DMS 273 treated with DMSO at 0.1 percent for 48 hours (cell line): ENCODE measurements around the gene SMIM36.
"Not testable (repeated sequence)": the region's sequence is repeated elsewhere in the genome, so short reads cannot be mapped to it uniquely, and the experiment has no call there.

Source experiments
- DNase-seq: peaks from one replicate; lab custom pipeline; 2025; lab: John Stamatoyannopoulos, UW

The SMIM36 gene

GRCh38 chr17:55413825-55414489 is 97.3 kb downstream of the SMIM36 start:
- DNase-seq, result no peak

DNA sequence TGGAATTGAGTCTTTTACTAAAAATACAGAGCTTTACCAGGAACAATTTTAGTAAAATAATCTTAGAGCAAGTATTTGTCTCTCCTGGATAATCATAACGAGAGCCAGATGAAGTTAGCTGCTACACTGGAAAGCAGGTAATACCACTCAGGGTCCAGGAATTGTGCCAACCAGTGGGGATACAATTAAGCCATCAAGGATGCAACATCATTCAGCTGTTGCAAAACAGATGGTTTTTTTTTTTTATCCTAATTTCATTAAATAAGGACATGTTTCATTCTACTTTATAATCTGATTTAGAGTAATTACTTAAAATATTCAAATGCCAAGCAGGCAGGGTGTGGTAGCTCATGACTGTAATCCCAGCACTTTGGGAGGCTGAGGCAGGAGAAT is 99.8 kb downstream of the SMIM36 start:
- DNase-seq, result no peak

DNA sequence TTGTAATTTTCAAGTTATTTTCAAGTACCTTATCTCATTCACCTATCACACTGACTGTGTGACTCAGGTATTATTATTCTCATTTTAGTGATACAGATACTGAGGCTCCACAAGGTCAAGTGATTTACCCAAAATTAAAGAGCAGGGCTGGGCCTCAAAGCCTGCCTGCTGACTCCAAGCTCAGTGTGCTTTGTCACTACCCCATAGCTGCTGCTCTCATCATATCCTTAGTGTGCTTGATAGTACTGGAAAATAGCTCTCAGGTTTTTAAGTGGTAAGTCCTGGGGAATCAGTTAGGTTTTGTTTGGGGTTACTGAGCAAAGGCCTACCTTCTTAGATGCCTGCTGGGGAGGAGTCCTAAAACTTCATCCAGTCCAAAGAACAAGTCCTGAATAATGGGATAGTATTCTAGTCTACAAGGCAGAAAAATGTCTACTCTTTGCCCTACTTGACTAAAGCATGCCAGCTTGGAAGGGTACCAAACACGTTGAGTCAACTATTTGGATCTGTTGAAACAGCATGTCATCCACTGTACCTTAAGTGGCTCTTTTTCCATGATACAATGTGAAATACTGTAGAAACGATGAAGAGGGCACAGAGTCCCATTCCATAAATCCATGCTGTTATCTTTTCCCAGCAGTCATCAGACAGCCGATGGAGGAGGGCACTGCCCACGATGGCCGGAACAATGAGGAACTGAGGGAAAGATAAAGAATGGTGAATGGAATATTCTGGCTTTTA is 100.4 kb downstream of the SMIM36 start:
- DNase-seq, result no peak

GRCh38 chr17:55409030-55409800 is 102.0 kb downstream of the SMIM36 start:
- DNase-seq, result no peak

DNA sequence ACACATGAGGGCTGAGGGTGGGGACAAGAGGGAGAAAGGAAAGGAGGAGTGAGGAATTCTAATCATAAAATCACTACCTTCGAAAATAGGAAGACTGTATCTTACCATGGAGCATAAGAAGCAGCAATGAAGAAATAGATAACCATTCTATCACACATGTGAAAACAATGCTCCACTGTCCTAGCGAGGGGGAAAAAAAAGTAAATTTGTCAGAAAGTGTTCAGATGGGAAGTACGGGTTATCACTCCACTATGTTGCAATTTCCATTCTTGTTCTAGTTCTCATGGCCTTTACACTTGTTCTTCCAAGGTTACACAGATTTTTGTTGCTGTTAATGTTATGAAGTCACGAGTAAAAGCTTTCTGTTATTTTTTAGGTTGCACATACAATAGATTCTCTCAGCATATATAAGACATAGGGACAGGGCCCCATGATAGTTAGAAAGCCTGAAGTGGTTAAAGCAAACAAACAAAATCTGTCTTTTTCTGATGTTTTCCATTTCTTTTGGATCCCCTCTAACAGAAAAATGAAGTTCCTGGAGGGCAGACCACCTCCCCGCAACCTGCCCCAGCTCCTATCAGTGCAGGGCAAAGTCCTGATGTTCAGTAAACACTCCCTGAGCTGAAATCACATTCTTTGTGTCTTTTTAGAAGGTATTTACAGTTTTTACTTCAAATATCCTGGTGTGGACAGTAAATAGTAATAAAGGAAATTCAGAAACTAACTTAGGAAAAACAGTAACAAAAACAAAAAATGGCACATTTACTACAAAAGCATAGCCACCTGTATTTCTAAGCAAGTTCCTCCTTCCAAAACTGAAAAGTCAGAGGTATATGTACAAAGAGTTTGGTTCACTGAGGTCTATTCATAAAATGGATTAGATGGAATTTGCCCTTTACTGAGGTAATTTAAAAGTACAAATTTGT is 103.3 kb downstream of the SMIM36 start:
- DNase-seq, result no peak

- no peak for DNase-seq
Measured at GRCh38 chr17:55405600-55405999, 105.7 kb downstream of the SMIM36 start.

- not testable (repeated sequence) for DNase-seq
Measured at GRCh38 chr17:55404197-55404596, 107.1 kb downstream of the SMIM36 start.

- no peak for DNase-seq
Measured at GRCh38 chr17:55402374-55402773, 108.9 kb downstream of the SMIM36 start.
